Activated CD8-positive, alpha-beta T cell treated with anti-CD3 and anti-CD28 coated beads, Interleukin-2, amount 10 ng/mL, durations not matched to agents 7 days and 5 days (primary cell): ENCODE data around the gene FRS3. TPM values are rescaled to one million over a fixed set of nuclear protein-coding genes. Genes with fewer than 3 reads are reported as not detected.
"Not testable (repeated sequence)": the region's sequence is repeated elsewhere in the genome, so short reads cannot be mapped to it uniquely, and the experiment has no call there.

Experiments
- ATAC-seq: fragments of 150-1000 bp; cut with Tn5 transposase; one replicate; pipeline ENCODE4 v1.10.0; 2021; ENCODE audit warnings: moderate library complexity
- CTCF ChIA-PET: fragments of 350-600 bp; sonication (Branson Sonifier 250); formaldehyde crosslinking; loops from one replicate; lab custom pipeline; 2021; ENCODE audit warnings: antibody characterized with exemption; lab: Charles Lee
- POLR2A ChIA-PET: fragments of 350-600 bp; sonication (Branson Sonifier 250); formaldehyde crosslinking; loops from one replicate; lab custom pipeline; 2021; ENCODE audit warnings: antibody characterized with exemption; lab: Charles Lee
- DNase-seq: peaks from one replicate; pipeline ENCODE4 v3.0.0-alpha.2; 2020
- H3K27ac Mint-ChIP-seq: one replicate; pipeline ENCODE4 v1.8.0; 2021; ENCODE audit warnings: mild to moderate bottlenecking, mixed read lengths
- H3K27me3 Mint-ChIP-seq: one replicate; pipeline ENCODE4 v1.8.0; 2021; ENCODE audit warnings: low read depth, mixed read lengths
- H3K36me3 Mint-ChIP-seq: one replicate; pipeline ENCODE4 v1.8.0; 2021; ENCODE audit warnings: low read depth, mixed read lengths
- H3K4me1 Mint-ChIP-seq: one replicate; pipeline ENCODE4 v1.8.0; 2021; ENCODE audit warnings: low read depth, mixed read lengths
- H3K4me3 Mint-ChIP-seq: one replicate; pipeline ENCODE4 v1.8.0; 2021; ENCODE audit warnings: mild to moderate bottlenecking, mixed read lengths
- H3K9me3 Mint-ChIP-seq: one replicate; pipeline ENCODE4 v1.8.0; 2022; ENCODE audit warnings: mixed read lengths; ENCODE audit not compliant: insufficient read depth
- total RNA-seq, 2 experiments: library from RNA; stranded (reverse); gene quantifications; one replicate each; pipeline ENCODE4 v1.2.3, GENCODE V29; 2021

Gene FRS3
- total RNA-seq, 2 experiments from 2014 or later: 5.1 to 7.0 TPM

GRCh38 chr6:41767112-41767833, 12.4 kb downstream of the FRS3 start:
- DNase-seq (no peak), ATAC-seq (no peak)
- ChIA-PET CTCF (interaction anchor here (0.6 to 2.2 kb wide), 4 partner anchors 8 to 461 kb away, joined by 3 to 10 read pairs (median 3); partner anchors contain the start of gene TOMM6), POLR2A (no interaction called here)
- peaks cover 8% of the 10 kb centered on the region for H3K36me3 Mint-ChIP-seq
- no peaks in the 10 kb centered on the region for H3K9me3 Mint-ChIP-seq
- no peak overlapping the region for H3K27ac Mint-ChIP-seq
- peaks cover 1% of the 10 kb centered on the region for H3K27me3 Mint-ChIP-seq
- no peak overlapping the region for H3K4me3 Mint-ChIP-seq
- H3K4me1 Mint-ChIP-seq: peaks cover 16% of the 10 kb centered on the region

- H3K27ac Mint-ChIP-seq, H3K4me3 Mint-ChIP-seq, H3K9me3 Mint-ChIP-seq, H3K27me3 Mint-ChIP-seq, POLR2A ChIA-PET, ATAC-seq, DNase-seq, H3K36me3 Mint-ChIP-seq: not testable (repeated sequence)
- CTCF ChIA-PET: interaction anchor here (1.1 to 1.4 kb wide), 2 partner anchors 19 to 22 kb away, joined by 3 read pairs; partner anchors contain the start of gene TOMM6
- peaks cover 16% of the 10 kb centered on the region for H3K4me1 Mint-ChIP-seq
These were observed 13.5 kb downstream of the FRS3 start for GRCh38 chr6:41766043-41766664.

GRCh38 chr6:41763470-41763869, 16.2 kb downstream of the FRS3 start:
- Mint-ChIP-seq H3K4me1 (peaks cover 6% of the 10 kb centered on the region), H3K36me3 (no peaks in the 10 kb centered on the region), H3K4me3 (no peak overlapping the region), H3K27me3 (peaks cover 1% of the 10 kb centered on the region), H3K9me3 (no peaks in the 10 kb centered on the region), H3K27ac (no peak overlapping the region)
- ChIA-PET POLR2A (no interaction called here), CTCF (interaction anchor here (0.8 to 1.1 kb wide), 3 partner anchors 24 to 158 kb away, joined by 3 read pairs; partner anchors contain the start of genes BYSL, MED20 and TOMM6)
- no peak for ATAC-seq
- DNase-seq: no peak

GRCh38 chr6:41759905-41760579, 19.7 kb downstream of the FRS3 start:
- Mint-ChIP-seq H3K36me3 (no peaks in the 10 kb centered on the region), H3K4me1 (peaks cover 4% of the 10 kb centered on the region), H3K27me3 (peaks cover 1% of the 10 kb centered on the region), H3K4me3 (no peak overlapping the region), H3K9me3 (no peaks in the 10 kb centered on the region), H3K27ac (no peak overlapping the region)
- ATAC-seq (no peak), DNase-seq (no peak)
- ChIA-PET POLR2A (no interaction called here), CTCF (interaction anchor here (1.6 kb wide), 1 partner anchor 16 kb away, joined by 3 read pairs; no protein-coding TSS in a partner anchor)

- Mint-ChIP-seq H3K4me1 (peaks cover 4% of the 10 kb centered on the region), H3K9me3 (no peaks in the 10 kb centered on the region), H3K27ac (no peak overlapping the region), H3K27me3 (peaks cover 5% of the 10 kb centered on the region), H3K4me3 (no peak overlapping the region), H3K36me3 (no peaks in the 10 kb centered on the region)
- no peak for ATAC-seq
- DNase-seq: no peak
- CTCF ChIA-PET: interaction anchor here (1.6 kb wide), 1 partner anchor 17 kb away, joined by 3 read pairs; no protein-coding TSS in a partner anchor
- POLR2A ChIA-PET: no interaction called here
These were observed 20.4 kb downstream of the FRS3 start for GRCh38 chr6:41759106-41759904.

GRCh38 chr6:41758641-41759035, 21.1 kb downstream of the FRS3 start:
- peaks cover 9% of the 10 kb centered on the region for H3K27me3 Mint-ChIP-seq
- no peak overlapping the region for H3K4me3 Mint-ChIP-seq
- peaks cover 4% of the 10 kb centered on the region for H3K4me1 Mint-ChIP-seq
- no peak for ATAC-seq
- no peak overlapping the region for H3K27ac Mint-ChIP-seq
- CTCF ChIA-PET: interaction anchor here (1.6 kb wide), 1 partner anchor 17 kb away, joined by 3 read pairs; no protein-coding TSS in a partner anchor
- POLR2A ChIA-PET: no interaction called here
- DNase-seq: no peak
- H3K9me3 Mint-ChIP-seq: no peaks in the 10 kb centered on the region
- H3K36me3 Mint-ChIP-seq: no peaks in the 10 kb centered on the region

- H3K27me3 Mint-ChIP-seq: peaks cover 13% of the 10 kb centered on the region
- H3K36me3 Mint-ChIP-seq: no peaks in the 10 kb centered on the region
- ATAC-seq (no peak), DNase-seq (no peak)
- POLR2A ChIA-PET: interaction anchor here (0.7 kb wide), 1 partner anchor 20 kb away, joined by 3 read pairs; no protein-coding TSS in a partner anchor
- CTCF ChIA-PET: interaction anchor here (0.9 kb wide), 1 partner anchor 19 kb away, joined by 3 read pairs; no protein-coding TSS in a partner anchor
- H3K4me3 Mint-ChIP-seq: no peak overlapping the region
- peaks cover 4% of the 10 kb centered on the region for H3K4me1 Mint-ChIP-seq
- H3K9me3 Mint-ChIP-seq: no peaks in the 10 kb centered on the region
- no peak overlapping the region for H3K27ac Mint-ChIP-seq
These were observed 21.6 kb downstream of the FRS3 start for GRCh38 chr6:41757931-41758640.

GRCh38 chr6:41757271-41757670, 22.4 kb downstream of the FRS3 start:
- Mint-ChIP-seq H3K4me1 (peaks cover 4% of the 10 kb centered on the region), H3K27me3 (peaks cover 13% of the 10 kb centered on the region), H3K4me3 (no peak overlapping the region), H3K36me3 (no peaks in the 10 kb centered on the region), H3K9me3 (no peaks in the 10 kb centered on the region), H3K27ac (no peak overlapping the region)
- ATAC-seq: no peak
- ChIA-PET POLR2A (interaction anchor here (0.7 kb wide), 1 partner anchor 21 kb away, joined by 3 read pairs; no protein-coding TSS in a partner anchor), CTCF (interaction anchor here (0.9 kb wide), 1 partner anchor 20 kb away, joined by 3 read pairs; no protein-coding TSS in a partner anchor)
- no peak for DNase-seq

- ChIA-PET POLR2A (no interaction called here), CTCF (no interaction called here)
- ATAC-seq (peak; percentile 33), DNase-seq (peak; percentile 37)
- no peak overlapping the region for H3K27ac Mint-ChIP-seq
- H3K36me3 Mint-ChIP-seq: no peaks in the 10 kb centered on the region
- H3K4me1 Mint-ChIP-seq: peaks cover 4% of the 10 kb centered on the region
- H3K4me3 Mint-ChIP-seq: no peak overlapping the region
- peaks cover 13% of the 10 kb centered on the region for H3K27me3 Mint-ChIP-seq
- no peaks in the 10 kb centered on the region for H3K9me3 Mint-ChIP-seq
These were observed 23.3 kb downstream of the FRS3 start for GRCh38 chr6:41756354-41756753.

GRCh38 chr6:41755895-41756294, 23.8 kb downstream of the FRS3 start:
- ChIA-PET CTCF (no interaction called here), POLR2A (no interaction called here)
- Mint-ChIP-seq H3K27me3 (peaks cover 13% of the 10 kb centered on the region), H3K9me3 (no peaks in the 10 kb centered on the region), H3K36me3 (no peaks in the 10 kb centered on the region), H3K27ac (peak overlapping the region; percentile 44), H3K4me1 (peaks cover 4% of the 10 kb centered on the region), H3K4me3 (no peak overlapping the region)
- ATAC-seq (no peak), DNase-seq (no peak)
